Heart left ventricle (tissue), 13 donors: Measurements from ENCODE around the gene SYT9.

ENCODE experiments used
- CTCF ChIP-seq, 12 donors: fragments of 200-600 bp; sonication (generic) in 4 of 12; IDR thresholded peaks; one replicate each; pipeline versions ENCODE4 v1.5.0 to v1.8.0; 2018 to 2022; ENCODE audit warnings: antibody characterized with exemption in 12 of 12, mild to moderate bottlenecking in 5 of 12
- POLR2A ChIP-seq, 2 donors: fragments of 450-650 bp; IDR thresholded peaks; one replicate each; pipeline ENCODE4 v1.6.1; 2017; ENCODE audit warnings: antibody characterized with exemption in 2 of 2, mild to moderate bottlenecking in 2 of 2, moderate library complexity in 2 of 2
- donor health status: ischemic (EF 13 %, LVEDD 7.1; RV severe dilation, severe dysfunction).
- donor health status: DM: no; HTN: yes; CAD: no.
- donor health status: DM: no; HTN: no; CAD: no.
- donor health status: ischemic (EF 25% LVEDD 6.9; RV normal size, moderate dysfunction).
- donor health status: ischemic (EF 25% LVEDD 5.7; RV mildly dilated, moderate dysfunction).
- donor health status: ischemic (EF 35%, LVEDD 5.7; RV mildly dilated, moderate dysfunction).
- donor health status: nonischemic (EF 11% LVEDD 7.7; RV severe dilation, severe dysfunction).
- donor health status: DM: yes; HTN: yes; CAD: no.
- donor health status: PGD.
- donor health status: ischemic (EF 29% LVEDD 5.4; RV normal size, mild dysfunction).
- donor health status: nonischemic (EF 23%, LVEDD 6.1; RV moderate dilation, normal function).

- TF ChIP-seq POLR2A (IDR thresholded peaks at IDR 0.05) (no peak), CTCF (IDR thresholded peaks at IDR 0.05) (no peak)
Observed at GRCh38 chr11:7320306-7320705, 68.6 kb downstream of the SYT9 start.
